ENCODE measurements around the gene CHST11.

The CHST11 gene

DNA sequence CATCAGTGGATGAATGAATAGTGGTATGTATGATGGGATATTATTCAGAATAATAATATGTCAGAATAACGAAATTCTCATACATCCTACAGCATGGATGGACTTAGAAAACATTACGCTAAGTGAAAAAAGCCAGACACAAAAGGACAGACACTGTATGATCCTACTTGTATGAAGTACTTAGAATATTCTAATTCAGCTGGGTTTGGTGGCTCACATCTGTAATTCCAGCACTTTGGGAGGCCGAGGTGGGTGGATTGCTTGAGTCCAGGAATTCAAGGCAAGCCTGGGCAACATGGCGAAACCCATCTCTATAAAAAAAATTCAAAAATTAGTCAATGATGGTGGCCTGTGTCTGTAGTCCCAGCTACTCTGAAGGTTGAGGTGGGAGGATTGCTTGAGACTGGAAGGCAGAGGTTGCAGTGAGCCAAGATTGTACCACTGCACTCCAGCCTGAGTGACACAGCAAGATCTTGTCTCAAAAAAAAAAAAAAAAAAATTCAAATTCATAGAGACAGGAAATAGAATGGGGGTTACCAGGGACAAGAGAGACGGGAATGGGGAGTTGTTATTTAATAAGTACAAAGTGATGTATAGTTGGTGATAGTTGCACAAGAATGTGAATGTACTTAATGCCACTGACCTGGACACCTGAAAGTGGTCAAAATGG, 132.3 kb downstream of the CHST11 start:
- DNase-seq = no peak

DNA sequence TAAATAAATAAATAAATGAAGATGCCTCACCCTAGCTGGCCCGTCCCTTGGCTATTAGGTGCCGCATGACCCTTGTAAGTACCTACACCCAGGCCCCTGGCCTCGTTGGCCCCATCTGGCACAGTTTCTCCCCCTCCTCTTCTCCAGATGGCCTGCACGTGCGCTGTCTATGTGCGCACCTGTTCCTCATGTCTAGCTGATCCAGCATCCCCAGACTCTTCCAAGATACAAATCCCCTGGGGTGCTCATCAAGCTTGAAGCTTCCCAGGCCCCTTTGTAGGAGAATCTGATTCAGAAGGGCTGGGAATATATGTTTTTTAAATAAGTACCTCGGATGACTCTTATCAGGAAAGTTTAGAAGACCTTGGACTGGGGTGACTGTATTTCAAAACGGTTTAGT, 133.3 kb downstream of the CHST11 start:
- DNase-seq = no peak

DNA sequence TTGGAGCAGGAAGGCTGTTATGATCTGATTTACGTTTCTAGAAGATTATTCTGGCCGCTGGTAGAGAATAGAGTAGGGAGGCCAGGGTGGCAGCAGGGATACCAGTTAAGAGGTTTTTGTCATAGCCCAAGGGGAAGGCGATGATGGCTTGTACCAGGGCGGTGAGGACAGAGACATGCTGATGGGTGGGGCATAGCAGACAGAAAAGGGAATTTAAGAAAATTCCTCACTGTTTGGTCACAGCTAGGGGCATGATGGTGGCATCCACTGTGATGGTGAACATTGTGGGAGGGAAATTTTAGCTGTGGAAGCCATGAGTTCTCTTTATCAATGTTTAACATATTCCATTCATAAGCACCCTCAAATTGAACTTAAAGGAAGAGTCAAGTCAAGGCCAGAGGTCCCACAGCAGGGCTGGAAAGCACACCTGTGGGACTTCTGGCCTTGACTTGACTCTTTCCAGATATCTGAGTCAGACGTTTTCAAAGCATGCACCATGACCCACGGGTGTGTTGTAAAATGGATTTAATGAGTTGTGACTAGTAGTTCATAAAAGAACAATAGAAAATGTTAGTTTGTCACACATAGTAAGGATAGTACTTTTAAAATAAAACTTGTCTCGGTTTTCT, 134.6 kb downstream of the CHST11 start:
- no peak for DNase-seq

DNA sequence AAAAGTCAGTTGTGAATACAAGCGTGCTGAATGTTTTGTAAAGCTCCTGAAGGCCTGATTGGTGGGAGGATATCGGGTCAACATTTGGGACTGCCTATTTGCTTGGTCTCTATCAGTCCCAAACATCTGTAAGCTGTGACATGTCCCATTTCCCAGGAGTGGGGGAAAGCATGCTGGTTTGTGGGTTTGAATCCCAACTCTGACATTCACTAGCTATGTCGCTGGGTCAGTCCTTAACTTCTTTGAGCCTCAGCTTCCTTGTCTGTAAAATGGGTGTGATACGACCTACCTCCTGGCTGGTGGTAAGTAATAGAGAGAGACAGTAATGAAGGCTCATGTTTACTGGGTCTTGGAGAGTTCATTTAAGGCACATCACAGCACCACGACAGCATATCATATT, 136.7 kb downstream of the CHST11 start:
- no peak for DNase-seq

DNA sequence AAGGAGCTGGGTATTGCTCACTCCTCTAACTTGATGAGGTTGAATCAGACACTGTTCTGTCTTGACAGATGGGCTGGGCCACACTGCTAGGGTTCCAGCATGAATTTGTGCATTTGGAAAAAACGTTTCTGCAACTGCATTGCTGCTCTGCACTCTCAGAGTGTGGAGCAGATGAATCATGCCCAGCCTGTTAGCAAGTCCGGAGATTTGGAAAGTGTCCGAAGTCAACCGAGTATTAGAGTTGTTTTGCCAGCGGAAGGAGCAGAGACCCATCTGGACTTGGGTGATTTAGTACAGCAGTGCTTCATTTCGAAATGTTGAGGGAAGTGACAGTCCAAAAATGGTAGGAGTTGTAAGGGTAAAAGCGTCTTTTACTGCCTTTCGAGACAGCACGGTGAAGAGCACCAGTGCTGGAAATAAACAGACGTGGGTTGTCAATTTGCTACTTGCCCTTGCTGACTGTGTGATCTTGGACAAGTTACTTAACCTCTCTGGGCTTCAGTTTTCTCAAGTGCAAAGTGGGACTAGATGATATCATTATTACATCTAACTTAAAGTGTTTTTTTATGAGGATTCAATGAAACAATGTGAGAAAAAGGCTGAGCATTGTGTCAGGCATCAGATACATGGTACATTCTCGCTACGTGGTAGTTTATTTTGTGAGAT, 139.5 kb downstream of the CHST11 start:
- DNase-seq = no peak

DNA sequence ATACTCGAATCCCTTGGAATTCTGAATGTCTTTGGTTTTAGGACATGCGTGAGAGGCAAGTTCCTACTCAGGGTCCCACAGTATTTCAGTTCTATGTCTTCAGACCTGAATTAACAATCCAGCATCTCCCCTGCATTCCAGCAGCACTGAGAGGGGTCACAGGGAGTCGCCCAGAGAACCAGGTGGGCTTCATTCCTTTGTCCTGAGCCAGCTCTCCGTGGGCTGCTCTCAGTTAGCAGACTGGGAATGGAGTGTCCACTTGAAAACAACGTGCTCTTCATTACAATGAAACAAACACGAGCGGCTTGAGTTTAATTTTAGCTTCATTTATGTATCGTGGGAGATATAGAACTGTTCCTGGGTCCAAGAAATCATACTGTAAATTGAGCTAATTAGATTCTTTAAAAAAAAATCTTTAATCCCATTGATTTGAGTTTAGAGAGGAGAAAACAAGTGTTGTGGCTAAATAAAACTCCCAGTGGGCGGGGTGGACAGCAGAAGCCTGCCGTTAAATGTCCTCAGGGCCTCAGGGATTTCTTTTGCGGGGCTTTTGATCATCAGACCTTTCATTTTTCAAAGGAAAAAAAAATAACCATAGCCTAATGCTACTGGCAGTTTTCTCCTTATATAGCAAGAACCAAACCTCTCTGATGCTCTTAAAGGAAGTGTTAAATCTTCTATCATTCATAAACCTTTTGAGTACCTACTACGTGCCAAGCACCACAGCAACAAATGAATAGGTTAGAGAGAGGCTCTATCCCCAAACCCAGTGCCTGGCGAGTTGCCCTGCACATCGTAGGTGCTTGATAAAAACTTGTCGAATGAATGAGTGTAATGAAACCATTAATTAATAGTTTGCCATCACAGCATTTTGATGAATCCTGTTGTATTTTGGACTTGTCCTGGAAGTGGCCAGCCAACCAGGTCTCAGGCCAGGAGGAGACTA, 140.4 kb downstream of the CHST11 start:
- no peak for DNase-seq

DNA sequence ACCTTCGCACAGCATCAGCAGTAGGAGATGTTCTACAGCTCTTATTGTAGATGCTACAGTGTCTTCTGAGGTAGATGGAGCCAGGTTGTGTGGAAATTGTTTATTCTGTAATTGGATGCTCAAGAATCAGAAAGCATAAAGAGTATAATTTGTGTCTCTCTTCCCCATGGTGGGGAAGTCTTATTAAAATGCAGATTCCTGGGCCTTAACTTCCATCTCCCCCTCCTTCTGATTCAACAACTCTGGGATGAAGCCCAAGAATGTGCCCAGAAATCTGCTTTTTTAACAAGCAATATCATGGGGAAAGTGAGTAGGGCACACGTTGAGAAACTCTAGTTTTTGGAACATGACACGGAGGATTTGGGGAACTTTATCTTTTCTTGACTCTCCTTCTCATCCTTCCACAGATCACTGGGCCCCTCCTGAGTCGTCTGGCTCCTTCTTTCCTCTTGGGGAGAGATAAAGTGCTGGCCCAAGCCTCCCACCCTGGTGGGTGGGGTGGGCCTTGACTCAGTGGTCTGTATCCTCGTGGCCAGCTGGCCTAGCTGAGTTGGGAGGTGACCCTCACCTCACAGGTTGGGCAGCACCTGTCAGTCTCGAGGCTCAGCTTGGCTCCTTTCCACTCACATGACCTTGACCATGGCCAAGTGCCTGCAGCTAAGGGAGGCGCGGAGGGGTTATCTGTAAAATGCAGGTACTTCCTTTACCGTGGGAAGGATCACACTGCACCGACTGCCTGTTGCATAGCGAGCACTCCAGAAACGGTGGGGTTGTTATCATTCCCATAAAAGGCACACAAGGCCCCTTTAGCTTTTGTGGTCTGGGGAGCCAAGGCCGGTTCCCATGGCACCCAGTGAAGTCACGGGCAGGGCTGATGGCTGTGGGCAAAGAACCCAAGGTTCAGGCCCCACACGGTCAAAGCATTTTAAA, 141.9 kb downstream of the CHST11 start:
- DNase-seq = no peak

DNA sequence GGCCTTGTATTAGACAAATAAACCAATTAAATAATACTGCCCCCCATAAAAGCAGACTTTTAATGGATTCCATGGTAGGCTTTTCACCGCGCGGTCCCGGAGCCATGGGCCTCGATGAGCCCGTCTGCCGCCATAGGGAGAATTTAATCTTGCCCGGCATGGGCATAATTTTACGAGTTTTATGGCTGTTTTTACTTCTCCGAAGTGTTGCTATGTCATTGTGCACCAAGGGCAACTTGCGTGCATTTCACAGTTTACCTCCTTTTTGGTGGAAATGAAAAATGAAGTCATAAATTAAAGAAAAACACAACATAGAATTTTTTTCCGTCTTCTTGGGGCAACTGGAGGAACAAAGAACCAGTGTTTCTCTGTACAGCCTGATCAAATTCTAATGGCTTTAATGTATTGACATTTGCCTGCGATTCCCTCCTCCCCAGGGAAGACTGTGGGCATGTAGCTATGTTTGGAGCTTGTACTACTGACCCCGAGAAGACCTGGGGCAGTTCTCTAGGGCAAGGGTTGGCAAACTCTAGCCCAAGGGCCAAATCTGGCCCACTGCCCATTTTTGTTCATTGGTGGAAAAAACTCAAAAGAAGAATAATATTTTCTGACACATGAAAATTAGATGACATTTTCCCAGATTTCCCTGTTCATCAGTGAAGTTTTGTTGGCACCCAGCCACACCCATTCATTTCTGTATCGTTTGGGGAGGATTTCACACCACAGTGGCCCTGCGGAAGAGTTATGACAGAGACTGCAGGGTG, 142.7 kb downstream of the CHST11 start:
- DNase-seq = no peak

DNA sequence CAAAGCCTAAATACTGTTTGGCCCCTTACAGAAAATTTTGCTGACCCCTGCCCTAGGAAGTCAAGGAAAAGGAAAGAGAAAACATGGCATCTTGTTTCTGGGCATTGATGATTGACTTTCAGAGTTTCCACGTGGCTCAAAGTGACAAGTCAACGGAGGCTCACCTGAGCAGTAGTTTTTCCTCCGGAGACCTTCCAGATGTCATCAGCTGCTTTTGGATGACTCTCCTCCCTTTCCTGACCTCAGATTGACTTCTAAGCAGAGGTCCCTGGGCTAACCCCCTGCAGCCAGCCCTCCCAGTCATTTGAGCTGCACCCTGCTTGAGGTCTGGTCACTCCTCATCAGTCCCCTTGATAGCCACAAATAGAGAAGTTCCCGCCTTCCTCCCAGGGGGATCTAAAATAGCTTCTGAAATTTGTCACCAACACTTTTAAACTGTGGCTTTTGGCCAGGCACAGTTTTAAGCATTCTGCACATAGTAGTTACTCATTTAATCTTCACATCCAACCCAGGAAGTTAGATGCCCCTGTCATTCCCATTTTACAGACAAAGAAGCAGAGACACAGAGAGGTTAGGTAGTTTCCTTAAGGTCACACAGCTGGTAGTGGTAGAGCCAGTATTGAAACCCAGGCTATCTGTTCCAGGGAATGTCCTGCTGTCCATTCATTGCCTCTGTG, 143.4 kb downstream of the CHST11 start:
- DNase-seq = no peak

DNA sequence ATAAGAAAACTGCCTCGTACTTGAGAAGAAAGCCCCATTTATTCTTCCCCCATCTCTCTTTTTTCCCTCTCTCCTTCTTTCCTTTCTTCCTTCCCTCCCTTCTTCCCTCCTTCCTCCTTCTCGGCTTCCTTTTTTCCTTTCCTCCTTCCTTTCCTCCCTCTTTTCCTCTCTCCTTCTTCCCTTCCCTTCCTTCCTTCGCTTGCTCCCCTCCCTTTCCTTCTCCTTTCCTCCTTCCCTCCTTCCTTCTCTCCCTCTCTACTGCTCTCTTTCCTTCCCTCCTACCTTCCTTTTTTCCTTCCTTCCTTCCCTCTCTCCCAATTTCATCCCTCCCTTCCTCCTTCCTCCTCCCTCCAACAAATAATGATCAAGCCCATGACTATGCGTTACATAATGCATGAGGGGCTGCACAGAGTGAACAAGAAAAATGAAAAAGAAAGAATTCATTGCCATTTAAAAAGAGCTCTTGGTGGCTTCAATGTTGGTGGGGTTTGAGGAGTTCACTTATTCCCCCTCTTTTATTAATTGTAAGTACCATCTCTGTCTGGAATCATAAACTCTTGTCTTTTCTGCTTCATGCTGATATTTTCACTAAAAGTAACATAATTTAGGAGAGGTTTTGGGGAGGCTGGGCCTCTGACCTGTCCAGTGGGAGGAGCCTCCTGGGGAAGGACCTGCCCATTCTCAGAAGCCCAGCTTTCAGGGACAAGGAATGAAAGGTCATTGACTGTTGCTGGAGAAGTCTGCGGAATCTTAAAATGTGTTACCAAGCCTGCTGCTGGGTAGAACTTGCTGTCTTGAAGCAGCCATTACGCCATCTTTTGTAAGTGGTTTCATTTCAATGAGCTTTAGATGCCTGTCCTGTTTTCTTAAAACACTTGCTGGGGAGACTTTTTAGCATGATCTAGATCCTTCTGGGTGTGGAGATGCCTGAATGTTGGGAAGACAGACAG, 144.3 kb downstream of the CHST11 start:
- DNase-seq = no peak

DNA sequence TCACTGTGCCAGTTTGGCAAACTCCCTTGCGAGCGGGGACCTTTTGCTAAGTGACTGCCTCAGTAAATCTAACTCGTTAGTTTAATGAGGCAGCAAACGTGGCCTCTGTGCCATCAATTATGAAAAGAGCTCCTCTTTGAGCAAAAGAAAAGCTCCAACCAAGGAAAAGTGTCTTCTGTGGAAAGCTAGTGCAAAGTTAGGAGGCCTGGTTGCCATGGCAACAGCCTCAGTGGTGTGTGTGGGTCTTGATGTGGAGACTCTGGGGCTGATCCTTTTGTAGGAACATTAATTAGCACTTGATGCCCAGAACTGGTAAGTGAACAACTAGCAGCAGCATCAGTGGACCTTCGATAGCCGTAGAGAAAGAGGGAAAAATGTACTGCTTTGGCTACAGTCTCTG, 145.7 kb downstream of the CHST11 start:
- DNase-seq = no peak

DNA sequence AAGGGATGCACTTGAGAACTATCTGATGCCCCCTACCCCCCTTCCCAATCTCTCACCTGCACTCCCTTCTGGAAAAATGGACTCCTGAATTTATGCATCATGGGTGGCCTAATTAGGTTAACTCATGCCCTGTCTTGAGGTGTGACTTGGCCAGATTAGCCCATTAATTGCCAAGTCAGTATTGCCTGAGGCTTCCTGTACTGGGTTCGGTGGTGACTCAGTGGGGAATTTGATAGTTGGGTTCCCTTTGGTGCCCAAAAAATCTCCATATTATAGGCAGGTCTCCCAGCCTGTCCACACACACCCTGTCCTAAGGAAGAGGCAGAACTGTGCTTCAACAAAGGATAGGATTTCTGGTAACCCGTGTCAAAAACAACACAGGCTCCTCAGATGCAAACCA, 146.1 kb downstream of the CHST11 start:
- no peak for DNase-seq

DNA sequence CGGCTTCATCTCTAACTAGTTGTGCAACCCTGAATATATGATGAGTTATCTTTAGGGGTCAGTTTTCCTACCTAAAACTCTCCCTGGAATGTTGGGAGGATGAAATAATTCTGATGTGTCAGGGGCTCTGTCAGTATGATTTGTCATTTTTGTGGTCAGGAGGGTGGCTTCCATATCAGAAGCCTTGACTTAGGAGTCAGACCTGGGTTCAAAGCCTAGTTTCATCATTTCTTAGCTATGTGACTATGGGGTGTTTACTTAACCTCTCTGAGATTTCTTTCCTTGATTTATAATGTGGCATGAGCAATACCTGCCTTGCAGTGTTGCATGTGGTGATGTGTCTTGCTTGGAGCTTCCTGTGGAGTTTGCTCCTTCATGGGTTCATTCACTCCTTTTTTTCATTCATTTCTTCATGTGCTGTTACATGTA, 146.8 kb downstream of the CHST11 start:
- no peak for DNase-seq

DNA sequence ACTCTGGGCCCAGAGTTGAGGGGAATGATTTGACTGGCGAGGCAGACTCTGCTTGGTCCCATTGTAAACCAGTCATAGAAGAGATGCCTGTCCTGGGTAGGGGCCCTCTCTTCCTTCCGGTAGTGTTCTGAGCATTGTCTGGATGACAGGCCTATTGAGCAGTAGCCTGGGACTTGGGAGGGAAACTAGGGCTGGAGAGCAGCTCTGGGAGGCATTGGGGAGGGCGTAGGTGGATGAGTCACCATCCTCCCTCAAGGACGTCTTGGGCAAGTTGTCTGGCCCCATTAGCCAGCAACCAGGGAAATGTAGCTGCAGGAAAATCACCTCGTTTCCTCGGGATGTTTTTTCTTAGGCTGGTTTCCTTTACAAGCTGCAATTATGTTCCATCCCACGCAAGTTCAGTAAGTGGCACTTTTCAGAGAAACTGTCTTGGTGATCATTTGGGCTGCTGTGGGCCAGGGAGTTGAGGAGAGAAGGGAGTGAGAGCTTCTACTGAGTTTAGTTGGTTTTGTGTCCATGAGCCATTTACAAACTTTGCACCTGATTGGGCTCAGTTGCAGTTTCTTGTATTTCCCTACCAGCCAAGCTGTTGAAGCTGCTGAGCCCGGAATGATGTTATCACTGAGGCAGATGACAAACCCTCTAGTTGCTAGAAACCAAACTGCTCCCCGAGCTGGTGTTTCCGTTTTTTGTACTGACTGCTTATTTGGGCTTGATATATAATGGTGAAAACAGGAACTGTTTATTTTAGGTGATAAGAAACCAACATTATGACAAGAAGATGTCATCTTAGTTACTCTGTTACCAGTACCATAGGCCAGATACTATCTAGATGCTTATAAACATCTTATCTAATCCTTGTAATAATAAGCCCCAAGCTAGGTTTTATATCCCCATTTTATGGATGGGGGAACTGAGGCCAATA, 147.6 kb downstream of the CHST11 start:
- peak; percentile 45 to 51 for DNase-seq

DNA sequence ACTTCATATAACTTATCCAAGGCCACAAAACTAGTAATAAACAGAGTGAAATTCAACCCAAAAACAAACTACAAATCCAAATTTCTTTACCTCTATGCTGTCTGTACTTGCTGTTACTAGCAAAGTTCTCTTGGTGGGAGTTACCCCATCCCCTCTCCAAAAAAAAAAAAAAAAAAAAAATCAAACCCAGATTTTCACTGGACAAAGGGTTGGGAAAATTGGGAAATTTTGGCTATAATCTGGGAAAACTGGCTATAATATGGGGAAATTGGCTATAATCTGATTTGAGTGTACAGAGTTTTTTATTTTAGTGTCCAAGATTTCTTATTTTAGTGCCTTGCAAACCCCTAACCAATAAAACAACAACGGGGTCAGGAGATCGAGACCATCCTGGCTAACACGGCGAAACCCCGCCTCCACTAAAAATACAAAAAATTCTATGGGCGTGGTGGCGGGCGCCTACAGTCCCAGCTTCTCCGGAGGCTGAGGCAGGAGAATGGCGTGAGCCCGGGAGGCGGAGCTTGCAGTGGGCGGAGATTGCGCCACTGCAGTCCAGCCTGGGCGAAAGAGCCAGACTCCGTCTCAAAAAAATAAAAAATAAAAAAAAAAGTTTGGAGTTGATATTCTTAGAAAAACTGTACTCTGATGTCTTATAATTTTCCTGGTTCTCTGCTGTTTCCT, 148.4 kb downstream of the CHST11 start:
- no peak for DNase-seq

DNA sequence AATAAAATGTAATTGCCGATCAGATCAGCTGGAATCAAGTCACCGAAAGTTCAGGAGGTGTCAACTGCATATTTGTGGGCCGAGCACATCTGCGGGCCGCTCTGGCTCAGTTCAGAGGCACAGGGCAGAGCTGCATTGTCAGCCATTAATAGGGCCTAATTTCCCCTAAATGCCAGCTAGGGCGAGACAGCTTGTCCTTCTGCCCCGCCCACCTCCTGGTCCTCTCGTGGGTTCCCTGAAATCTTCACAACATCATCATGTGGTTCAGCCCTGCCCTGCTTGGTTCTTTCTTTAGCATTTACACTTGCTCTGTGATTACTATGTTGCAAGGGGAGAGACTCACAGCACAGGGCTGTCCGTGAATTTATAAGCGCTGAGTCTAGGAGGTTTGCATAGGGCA, 148.9 kb downstream of the CHST11 start:
- no peak for DNase-seq

DNA sequence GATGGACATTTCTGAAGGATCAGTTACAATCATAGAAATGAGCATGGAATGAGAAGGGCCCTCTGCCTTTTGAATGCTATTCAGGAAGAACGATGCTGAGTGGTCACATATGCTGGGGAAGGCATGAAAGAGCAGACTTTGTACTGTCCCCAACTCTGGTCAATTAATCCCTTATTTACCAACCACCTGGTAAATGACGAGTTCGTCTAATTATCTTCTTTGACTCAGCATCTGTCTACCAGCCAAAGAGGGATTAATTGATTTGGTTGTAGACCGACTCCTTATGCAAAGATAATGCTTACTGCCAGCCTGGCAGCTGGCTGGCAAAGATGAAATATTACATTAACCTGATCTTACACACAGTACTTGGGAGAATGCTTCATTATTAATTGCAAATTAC, 152.2 kb downstream of the CHST11 start:
- DNase-seq = no peak

DNA sequence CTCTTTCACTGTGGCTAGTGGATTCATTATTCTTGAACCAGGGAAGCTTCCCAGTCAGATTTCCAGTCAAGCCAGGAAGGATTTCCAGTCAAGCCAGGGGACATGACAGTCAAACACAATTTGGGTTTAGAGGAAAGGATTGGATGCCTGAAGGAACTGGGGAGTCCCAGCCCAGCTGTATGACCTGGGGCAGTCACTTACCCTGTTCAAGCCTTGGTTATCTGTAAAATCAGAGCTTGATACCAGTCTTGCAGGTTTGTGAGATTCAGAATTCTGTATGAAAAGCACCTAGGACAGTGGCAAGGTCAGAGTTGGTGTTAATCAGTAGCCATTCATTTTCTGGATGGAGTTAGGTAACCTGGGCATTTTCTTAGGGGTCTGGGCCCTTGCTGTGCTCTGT, 152.7 kb downstream of the CHST11 start:
- no peak for DNase-seq
